Keratinocyte (primary cell): ENCODE data around the gene SIRPG.

Experiments used
- CTCF ChIP-seq, 3 experiments: IDR thresholded peaks in 1 of 3; conservative IDR thresholded peaks in 1 of 3; optimal IDR thresholded peaks in 1 of 3; 2 replicates in 2 of 3; 3 replicates in 1 of 3; pipeline versions ENCODE3 to v1.5.1; 2011; ENCODE audit warnings: low read length in 3 of 3, mild to moderate bottlenecking in 3 of 3, moderate library complexity in 2 of 3, control low read depth in 1 of 3, inconsistent platforms in 1 of 3; ENCODE audit not compliant: insufficient read depth in 2 of 3; ENCODE audit errors: extremely low read depth in 1 of 3
- EZH2 ChIP-seq: IDR thresholded peaks from one replicate; pipeline ENCODE4 v1.6.1; 2012; ENCODE audit warnings: inconsistent platforms, mild to moderate bottlenecking, low read length, moderate library complexity

GRCh38 chr20:1595333-1595732, 62.2 kb downstream of the SIRPG start:
- TF ChIP-seq CTCF (optimal IDR thresholded peaks at IDR 0.05 in 1 of 3, IDR thresholded peaks at IDR 0.05 in 1 of 3, conservative IDR thresholded peaks at IDR 0.05 in 1 of 3; ENCODE audit: extremely low read depth in 1 of 3, insufficient read depth in 2 of 3, low read length in 3 of 3) = no peak
- TF ChIP-seq EZH2 = no peak
